Stimulated activated CD8-positive, alpha-beta memory T cell treated with anti-CD3 and anti-CD28 coated beads, Interleukin-4, amount 100 ng/mL, for 48 hours (primary cell): ENCODE results near the gene WDR36.
A peak's percentile ranks its signal among the peaks of the same experiment; 100 is the strongest.
"Not testable (repeated sequence)": the region's sequence is repeated elsewhere in the genome, so short reads cannot be mapped to it uniquely, and the experiment has no call there.

ENCODE experiments used
- DNase-seq: peaks from one replicate; pipeline ENCODE4 v3.0.0-alpha.2; 2020

WDR36 gene

GRCh38 chr5:111138096-111138495, 45.9 kb downstream of the WDR36 start:
- no peak for DNase-seq

GRCh38 chr5:111141471-111141870, 49.3 kb downstream of the WDR36 start:
- not testable (repeated sequence) for DNase-seq

- DNase-seq, result no peak
Observed at GRCh38 chr5:111142932-111143331, 50.8 kb downstream of the WDR36 start.

GRCh38 chr5:111143910-111144309, 51.8 kb downstream of the WDR36 start:
- DNase-seq, result no peak

GRCh38 chr5:111144352-111144930, 52.3 kb downstream of the WDR36 start:
- DNase-seq, result no peak

- no peak for DNase-seq
Observed at GRCh38 chr5:111146053-111146452, 53.9 kb downstream of the WDR36 start.

DNA sequence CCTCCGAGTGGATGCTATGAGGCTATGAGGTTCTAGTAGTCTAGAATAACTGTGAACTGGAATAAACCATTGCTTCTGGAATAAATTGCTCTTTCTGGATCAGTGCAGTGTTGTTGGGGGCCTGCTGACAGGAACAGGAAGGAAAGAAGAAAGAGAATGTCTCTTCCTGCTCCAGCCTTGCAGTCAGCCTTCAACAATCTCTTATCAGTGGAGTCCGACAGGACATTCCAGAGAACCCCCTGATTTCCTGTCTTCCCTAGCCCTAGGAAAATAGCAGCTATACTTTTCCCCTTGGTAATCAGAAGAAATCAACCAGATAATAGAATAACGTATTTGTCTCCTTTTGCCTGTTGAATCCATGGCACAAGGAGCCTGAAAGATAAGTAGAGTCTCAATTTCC, 55.4 kb downstream of the WDR36 start:
- DNase-seq, result no peak

DNA sequence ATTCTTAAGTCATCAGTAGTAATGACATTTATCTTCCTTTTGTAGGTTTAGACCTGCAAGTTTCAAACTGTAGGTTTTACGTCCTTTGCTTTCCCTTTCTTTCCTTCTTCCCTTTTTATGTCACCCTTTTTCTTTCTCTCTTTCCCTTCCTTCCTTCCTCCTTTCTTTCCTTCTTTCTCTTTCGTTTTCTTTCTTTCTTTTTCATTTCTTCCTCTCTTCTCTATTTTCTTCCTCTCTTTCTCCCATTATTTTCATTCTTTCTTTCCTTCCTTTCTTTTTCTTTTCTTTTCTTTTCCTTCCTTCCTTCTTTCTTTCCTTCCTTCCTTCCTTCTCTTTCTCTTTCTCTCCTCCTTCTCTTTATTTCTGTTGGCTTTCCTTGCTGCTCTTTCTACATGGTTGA, 59.9 kb downstream of the WDR36 start:
- DNase-seq, result no peak

DNA sequence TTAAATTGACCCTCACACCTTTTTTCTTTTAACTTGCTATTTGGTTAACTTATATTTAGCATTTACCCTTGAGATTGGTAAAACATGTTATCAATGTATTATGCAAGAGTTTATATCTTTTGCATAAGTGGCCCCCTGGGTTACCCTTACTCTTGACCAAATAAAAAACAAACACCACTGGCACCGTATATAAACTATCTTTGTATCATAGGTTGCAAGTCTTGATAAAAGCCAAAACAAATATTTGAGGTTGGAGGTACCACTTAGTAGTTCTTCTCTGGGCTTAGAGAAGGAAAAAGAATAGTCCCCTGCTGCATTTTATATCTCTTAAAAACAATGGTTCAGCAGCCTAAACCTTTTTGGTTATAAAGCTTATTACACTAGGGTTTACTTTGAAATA, 61.3 kb downstream of the WDR36 start:
- DNase-seq, result no peak

DNA sequence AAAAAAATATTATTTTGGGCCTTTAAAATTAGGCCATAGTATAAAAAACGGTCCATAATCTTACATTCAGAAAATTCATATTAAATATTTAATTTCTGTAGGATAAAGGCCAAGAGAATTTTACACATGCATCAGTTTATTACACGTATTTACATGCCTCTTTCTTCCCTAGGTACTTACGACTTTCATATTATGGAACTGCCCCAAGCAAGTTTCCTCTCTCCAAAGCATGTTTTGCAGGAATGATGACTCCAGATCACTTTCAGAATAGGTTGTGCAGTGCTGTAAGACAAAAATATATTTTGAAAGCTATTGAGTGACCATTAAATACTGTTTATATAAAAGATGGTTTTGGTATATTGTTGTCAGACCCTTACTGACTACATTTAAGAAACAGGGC, 61.8 kb downstream of the WDR36 start:
- no peak for DNase-seq

GRCh38 chr5:111158105-111158744, 66.1 kb downstream of the WDR36 start:
- DNase-seq, result peak; percentile 93

- DNase-seq, result no peak
Observed at GRCh38 chr5:111159845-111160244, 67.7 kb downstream of the WDR36 start.

DNA sequence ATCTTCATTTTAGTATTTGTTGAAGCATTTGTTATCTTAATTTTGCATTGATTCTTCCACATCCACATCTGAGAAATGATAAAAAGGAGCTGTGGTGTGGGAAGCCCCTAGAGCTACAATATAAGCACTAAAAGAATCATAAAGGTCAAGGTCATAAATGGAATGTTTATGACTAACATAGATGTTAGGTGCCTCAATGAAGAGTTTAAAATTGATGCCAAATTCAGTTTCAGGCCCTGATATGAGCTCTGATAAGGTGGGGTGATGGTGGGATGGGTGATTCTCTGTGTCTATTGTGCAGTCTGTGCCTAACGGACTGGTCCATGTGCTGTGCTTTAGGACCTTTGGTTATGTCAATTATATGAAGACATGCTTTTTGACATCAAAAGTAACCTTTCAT, 70.9 kb downstream of the WDR36 start:
- DNase-seq, result no peak

- DNase-seq, result no peak
Observed at GRCh38 chr5:111165058-111165457, 72.9 kb downstream of the WDR36 start.

GRCh38 chr5:111167551-111167950, 75.4 kb downstream of the WDR36 start:
- DNase-seq, result no peak

DNA sequence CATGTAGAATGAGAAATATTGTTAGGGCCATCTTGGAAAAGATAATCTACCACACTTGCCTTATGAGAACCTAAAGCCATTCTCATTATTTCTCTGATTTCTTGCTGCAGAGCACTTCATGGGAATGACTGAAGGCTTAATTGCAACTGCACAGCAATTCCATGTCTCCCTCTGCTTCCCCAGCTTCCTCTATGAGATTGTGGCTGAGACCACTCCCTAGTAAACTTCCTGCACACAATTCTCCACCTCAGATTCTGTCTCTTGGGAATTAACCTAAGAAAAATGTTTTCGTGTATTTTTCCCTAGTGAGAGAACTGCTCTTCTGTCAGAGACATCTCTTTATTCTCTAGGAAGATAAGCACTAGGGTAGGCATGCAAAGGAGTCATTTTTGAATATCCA, 76.5 kb downstream of the WDR36 start:
- no peak for DNase-seq

DNA sequence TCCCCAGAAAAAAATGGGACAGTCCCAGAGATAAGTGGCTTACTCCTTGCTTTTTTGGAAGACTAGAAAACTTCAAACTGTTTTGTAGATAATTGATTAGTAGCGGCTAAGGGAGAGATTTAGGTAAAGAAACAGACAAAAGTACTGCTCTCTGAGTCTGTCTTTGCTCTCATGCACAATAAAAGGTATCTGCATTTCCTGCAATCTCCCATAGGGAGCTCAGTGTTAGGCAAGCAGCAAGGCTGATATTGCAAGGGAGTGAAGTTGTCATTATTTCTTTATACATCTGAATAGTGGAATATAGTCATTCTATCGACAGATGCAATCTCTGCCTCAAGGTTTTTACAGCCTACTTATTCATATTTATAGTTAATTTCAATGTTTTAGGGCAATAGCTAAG, 77.1 kb downstream of the WDR36 start:
- no peak for DNase-seq

DNA sequence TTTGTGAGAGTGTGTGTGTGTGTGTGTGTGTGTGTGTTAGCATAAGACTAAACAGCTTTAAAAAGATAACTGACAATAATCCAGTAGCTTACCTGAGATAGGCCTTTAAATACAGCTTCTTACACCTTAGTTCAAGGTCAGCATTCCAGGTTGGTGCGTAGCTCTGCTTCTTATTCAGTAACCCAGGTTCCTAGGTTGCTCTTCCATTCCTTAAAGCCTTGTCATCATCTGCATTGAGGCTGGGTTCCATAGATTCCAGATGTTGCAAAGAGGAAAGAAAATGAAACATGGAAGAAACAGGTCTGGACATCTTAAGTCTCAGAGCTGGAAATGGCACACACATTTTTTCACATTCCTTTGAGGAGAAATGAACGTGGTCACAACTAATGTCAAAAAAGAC, 78.1 kb downstream of the WDR36 start:
- DNase-seq, result no peak

GRCh38 chr5:111172504-111172903, 80.4 kb downstream of the WDR36 start:
- DNase-seq, result no peak

DNA sequence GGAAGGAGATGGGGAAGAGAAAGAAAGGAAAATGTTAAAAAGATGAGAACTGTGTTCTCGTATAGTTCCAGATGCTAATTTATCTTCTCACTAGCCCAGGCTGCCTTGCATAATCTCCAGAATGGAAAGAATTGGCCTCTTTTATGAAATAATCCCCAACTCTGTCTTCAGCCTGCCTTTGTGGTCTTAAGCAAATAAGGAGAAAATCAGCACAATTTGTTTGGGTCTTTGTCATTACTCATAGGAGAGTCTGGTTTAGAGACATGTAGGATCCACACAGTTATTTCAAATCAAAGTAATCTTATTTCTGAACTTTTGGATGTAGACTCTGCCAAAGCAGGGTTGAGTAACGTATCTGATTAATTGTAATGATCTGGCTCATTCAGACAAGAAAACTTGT, 81.3 kb downstream of the WDR36 start:
- DNase-seq, result no peak
